ENCODE data around the gene USP20.

GRCh38 chr9:129895376-129896268 lies 60.4 kb downstream of the USP20 start:
- TF ChIP-seq SIN3A (IDR thresholded peaks at IDR 0.05; ENCODE audit: borderline replicate concordance, low read depth, low read length): no peak
- TF ChIP-seq CTCF (IDR thresholded peaks at IDR 0.05): no peak
- TF ChIP-seq USF2 (IDR thresholded peaks at IDR 0.05; ENCODE audit: borderline replicate concordance, low read depth, low read length): no peak
- no peak for TF ChIP-seq POLR2AphosphoS5 (IDR thresholded peaks at IDR 0.05; ENCODE audit: low read depth, low read length)
- no peak for TF ChIP-seq NRF1 (IDR thresholded peaks at IDR 0.05; ENCODE audit: low read depth, low read length)
- TF ChIP-seq EP300 (IDR thresholded peaks at IDR 0.05; ENCODE audit: borderline replicate concordance in 1 of 2, low read depth in 1 of 2, low read length in 1 of 2): no peak
- TF ChIP-seq YY1 (IDR thresholded peaks at IDR 0.05; ENCODE audit: low read depth): no peak
- no peak for TF ChIP-seq RCOR1 (IDR thresholded peaks at IDR 0.05; ENCODE audit: low read length)
